ENCODE results near the gene SHISA7.
"Not testable (repeated sequence)": the region's sequence is repeated elsewhere in the genome, so short reads cannot be mapped to it uniquely, and the experiment has no call there.

Gene SHISA7

DNA sequence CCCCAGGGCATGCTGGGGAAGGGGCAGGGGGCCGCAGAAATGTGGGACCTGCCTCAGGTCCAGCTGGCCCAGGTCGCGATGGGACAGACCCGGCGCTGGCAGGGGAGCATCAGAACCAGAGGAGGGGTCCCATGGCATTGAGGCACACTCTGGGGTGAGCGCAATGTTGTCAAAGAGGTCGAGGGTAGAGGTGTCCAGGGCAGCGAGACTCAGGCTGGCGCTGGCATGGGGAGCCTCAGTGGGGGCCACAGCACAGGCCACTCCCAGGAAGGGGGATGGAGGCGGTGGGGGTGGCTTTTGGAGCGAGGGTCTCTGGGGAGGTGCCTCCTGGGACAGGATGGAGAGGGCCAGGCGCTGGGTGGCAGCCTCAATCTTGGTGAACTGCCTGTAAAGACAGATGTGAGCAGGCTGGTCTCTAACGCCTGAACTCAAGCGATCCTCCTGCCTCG lies 20.5 kb upstream of the SHISA7 start:
- DNase-seq (ENCODE audit: low read depth) = no peak

DNA sequence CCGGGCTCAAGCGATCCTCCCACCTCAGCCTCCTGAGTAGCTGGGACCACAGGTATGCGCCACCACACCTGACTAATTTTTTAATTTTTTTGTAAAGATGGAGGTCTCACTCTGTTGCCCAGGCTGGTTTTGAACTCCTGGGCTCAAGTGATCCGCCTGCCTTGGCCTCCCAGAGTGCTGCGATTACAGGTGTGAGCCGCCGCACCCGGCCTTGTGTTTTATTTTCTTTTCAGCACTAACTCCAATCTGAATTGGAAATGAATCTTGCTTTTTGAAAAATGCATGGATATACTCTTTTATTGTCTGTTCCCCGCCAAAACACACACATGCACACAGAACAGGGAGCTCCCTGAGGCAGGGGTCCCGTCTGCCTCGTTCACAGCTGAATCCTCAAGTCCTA lies 19.6 kb upstream of the SHISA7 start:
- DNase-seq (ENCODE audit: low read depth) = no peak

DNA sequence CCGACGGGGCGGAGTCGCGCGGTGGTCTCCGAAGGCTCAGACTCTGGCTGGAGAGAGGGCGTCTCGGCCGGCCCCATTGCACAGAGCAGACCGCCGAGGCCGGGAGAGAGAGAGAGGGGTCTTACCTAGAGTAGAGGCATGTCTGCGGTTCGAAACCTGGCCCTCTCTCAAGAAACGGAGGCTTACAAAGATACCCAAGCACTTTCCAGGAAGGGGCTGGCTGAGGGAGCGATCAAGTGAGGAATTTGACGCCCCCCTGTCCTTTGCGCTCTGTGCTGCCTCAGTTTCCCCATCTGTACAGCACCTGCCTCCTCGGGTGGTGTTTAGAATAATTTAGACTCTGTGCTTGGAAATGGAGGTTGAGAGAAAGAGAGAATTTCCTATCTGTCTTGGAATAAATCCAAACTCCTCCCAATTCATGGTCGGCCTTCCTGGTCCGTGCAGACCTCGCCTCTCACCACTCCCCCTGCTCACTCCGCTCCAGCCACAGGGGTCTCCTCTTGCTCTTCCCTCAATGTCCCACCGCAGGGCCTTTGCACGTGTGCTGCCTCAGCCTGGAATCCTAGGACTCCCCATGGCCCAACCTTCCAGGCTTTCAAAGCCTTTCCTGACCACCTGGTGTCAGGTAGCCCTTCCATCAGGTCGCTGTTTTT lies 19.0 kb upstream of the SHISA7 start:
- peak; percentile 50 for DNase-seq (ENCODE audit: low read depth)

DNA sequence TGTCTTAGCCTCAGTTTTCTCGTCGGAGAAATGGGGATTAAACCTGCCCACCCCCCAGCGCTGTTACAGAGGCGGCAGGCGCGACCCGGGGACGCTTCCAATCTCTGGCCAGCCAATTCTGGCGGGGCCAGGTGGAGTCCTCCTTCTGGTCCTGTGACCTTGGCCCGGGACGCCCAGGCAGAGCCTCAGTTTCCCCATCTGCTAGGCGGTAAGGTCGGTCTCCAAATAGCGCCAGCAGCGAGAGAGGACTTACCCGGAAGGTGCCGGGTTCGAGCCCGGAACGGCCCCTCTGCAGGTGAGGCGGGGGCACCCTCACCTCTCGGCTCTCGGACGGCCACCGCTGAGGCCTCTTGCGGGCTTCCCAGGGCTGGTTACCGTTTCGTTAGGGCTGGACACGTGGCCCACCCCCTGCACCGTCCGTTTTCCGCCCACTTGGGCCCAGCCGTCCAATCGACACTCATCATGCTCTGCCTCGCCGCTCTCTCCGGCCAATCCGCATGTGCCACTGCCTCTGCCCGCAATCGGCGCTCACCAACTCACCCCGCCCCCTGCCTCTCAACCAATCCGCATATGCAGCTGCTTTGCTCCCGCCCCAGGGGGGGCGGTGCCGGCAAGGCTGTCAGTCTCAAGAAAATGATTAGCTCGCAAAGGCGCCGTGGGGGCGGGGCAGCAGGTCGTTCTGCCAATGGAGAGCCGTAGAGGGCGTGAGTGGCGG lies 18.3 kb upstream of the SHISA7 start, which contains the start of gene ISOC2:
ISOC2 (minus strand) TSS at position 384 of the 715 bp plus-strand sequence. CDS start 5,156 bp downstream, outside the sequence.
- peak; percentile 100 for DNase-seq (ENCODE audit: low read depth)

DNA sequence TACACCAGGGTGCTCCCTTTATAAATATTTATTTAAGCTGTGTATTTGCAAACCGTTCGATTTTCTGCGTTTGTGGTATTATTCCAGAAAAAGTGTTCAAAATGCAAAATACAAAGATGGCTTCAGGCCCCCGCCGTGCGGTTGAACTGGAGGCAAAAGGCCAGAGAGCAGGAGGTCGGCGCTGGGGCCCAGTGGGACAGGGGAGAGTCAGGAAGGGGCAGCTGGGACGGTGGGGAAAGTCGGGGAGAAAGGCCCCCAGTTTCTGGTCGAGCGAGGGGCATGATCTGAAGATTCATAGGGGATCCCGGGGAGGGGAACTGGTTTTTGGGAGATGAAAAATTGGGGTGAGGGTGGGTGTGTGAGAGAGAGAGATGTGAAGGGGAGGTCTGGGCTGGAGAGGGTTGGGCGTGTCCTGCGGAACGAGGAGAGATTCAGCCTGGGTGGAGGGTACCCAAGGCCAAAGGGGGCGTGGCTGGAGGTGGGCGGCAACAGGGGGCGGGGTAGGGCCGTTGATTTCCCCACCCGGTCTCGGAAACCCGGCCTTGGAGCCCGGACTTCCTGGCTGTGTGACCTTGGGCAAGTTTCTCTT lies 17.7 kb upstream of the SHISA7 start:
- peak; percentile 82 for DNase-seq (ENCODE audit: low read depth)

DNA sequence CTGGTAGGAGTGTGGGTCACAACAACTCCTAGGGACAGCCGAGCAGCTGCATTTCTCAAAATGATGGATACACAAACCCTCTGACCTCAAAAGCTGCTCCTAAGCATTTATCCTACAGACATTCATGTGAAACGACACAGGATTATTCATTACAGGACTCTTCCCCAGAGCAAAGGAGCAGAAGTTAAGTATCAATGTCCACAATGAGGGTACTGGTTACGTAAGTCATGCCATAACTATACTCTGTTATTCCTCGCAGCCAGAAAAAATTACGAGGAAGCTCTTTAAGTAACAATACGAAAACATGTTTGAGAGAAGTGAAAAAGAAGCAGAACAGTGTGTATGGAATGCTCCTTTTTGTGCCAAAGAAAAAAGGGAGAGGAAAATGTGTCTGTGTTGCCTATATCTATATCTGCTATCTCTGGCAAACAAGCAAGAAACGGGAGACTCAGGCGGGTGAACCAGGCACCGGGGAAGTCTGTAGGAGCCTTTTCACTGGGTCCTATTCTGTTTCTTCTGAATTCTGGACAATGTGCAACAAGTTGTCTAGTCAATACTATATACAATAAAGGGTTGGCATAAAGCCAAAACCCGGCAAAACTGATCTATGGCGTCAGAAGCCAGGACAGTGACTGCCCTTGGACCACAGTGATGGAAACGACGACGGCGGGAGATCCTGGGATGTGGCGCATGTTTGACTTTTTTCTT lies 17.0 kb upstream of the SHISA7 start:
- peak; percentile 48 for DNase-seq (ENCODE audit: low read depth)

DNA sequence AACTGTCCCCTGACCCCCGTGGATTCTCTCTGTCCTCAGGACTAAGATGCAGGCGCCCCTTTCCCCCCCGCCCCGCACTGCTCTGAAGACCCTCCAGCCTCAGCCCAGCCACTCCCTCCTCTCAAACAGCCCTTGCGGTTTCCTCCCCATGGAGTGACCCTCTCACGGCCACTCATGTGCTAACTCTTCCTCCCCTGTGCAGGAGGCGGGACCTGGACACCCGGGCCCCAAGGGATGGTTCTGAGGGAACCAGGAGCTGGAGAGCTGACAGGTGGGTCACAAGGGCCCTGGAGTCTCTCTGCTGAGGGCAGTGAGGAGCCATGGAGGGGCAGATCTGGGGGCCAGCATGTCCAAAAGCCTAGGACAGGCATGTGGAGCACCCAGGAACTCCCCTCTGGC lies 16.4 kb upstream of the SHISA7 start:
- no peak for DNase-seq (ENCODE audit: low read depth)

DNA sequence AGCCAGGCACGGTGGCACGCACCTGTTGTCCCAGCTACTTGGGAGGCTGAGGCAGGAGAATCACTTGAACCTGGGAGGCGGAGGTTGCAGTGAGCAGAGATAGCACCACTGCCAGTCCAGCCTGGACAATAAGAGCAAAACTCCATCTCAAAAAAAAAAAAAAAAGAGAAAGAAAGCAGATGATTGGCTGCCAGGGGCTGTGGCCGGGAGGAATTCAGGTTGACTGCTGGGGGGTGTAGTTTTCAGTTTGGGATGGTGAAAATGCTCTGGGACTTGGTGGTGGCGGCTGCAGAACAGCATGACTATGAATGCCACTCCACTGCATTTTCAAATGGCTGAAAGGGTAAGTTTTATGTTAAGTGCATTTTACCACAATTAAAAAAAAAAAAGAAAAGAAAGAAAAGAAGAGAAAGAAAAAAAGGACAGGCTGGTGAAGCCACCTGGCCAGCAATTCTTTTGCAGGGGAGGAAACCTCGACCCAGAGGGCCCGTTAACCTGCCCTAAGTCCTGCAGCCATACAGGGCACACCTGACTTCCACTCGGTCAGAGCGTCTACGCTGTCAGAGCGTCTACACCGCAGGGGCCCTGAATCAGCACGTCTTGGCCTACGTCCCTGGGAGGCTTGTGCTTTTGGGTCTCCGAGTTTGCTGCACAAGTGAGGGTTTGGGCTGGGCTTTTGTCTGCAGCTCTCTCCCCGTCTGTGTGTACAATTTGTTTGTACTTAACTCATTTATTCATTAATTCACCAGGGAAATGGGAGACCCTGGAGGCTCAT lies 14.8 kb upstream of the SHISA7 start:
- DNase-seq (ENCODE audit: low read depth) = no peak

DNA sequence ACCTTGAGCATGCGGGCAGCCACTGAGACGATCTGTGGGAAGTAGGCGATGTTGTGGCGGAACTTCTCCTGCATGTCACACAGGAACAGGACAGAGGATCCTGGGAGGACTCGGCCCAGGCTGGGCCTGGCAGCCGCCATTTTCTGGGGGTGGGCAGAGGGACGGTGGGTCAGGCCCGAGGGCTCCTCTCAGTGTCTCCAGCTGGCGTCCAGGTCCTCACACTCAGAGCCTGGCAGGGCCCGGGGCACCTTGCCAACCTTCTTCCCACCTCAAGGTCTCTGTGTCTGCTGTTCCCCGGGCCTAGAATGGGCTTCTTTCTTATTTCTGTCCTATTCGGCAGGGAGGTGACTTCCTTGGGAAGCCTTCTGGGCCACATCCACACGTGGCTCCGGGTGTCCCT lies 13.2 kb upstream of the SHISA7 start:
- no peak for DNase-seq (ENCODE audit: low read depth)

DNA sequence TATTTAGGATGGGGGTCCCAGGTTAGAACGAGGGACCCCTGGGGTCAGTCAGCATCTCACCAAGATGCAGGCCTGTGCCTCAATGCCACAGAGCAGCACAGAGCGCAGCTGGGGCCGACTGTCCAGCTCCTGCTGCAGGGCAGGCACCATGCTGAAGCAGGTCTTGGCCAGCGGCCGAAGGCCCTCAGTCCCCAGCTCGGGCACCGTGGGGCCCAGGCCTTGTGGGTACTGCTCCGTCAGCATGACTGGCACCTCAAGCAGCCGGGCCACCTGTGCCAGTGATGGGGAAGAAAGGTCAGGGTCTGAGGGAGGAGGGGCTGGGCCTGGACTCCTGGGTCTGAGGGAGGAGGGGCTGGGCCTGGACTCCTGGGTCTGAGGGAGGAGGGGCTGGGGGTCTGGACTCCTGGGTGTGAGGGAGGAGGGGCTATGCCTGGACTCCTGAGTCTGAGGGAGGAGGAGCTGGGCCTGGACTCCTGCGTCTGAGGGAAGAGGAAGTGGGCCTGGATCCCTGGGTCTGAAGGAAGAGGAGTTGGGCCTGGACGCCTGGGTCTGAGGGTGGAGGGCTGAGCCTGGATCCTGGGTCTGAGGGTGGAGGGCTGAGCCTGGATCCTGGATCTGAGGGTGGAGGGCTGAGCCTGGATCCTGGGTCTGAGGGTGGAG lies 12.6 kb upstream of the SHISA7 start:
- DNase-seq (ENCODE audit: low read depth) = no peak

DNA sequence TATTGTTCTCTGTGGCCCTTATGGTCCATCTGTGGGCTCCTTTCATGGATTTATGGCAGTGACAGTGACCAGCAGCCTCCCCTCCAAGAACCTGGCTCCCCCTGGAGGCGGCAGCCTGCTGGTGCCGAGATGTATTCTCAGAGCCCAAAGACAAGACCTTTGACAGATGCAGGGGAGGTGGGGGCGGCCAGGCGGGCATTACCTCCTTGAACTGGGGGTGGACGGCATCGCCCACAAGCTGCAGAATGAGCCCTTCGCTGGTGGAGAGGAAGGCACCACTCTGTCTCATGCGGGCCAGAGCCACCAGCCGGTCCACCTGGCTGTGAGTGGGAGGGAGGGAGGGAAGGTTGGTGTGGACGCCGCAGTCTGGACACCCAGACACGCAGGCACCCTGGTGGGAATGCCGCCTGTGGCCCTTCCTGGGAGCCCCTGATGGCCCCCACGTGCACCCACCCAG lies 11.7 kb upstream of the SHISA7 start:
- peak; percentile 53 for DNase-seq (ENCODE audit: low read depth)

DNA sequence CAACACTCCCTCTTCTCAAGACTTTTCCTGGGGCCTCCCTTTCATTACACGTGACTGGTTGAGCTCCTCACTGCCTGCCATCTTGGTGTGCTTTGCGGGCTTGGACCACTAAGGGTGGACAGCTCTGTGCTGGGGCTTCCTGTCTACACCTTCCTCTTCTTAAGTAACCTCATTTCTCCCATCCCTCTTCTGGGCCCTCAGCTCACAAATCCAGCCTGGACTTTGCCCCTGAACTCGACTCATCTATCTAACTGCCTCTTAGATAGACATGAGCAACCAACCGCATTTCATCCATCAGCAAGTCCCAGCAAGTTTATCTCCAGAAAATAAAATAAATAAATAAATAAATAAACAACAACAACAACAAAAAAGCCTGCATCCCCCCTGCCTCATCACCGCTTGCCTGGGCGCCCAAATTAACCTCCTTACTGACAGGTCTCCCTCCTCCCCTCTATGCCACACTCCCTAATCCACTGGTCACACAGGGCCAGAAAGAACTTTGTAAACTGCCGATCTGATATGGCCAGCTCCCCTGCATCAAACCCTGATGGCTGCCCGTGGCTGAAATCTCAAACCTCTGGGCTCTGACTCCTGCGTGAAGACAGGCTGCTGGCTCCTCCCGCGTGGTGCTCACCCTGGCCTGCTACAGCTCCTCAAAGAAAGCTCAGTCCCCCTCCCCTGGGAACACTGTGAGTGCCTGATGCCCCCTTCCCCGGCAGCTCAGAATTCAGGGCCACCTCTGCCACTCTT lies 10.6 kb upstream of the SHISA7 start:
- DNase-seq (ENCODE audit: low read depth) = no peak

DNA sequence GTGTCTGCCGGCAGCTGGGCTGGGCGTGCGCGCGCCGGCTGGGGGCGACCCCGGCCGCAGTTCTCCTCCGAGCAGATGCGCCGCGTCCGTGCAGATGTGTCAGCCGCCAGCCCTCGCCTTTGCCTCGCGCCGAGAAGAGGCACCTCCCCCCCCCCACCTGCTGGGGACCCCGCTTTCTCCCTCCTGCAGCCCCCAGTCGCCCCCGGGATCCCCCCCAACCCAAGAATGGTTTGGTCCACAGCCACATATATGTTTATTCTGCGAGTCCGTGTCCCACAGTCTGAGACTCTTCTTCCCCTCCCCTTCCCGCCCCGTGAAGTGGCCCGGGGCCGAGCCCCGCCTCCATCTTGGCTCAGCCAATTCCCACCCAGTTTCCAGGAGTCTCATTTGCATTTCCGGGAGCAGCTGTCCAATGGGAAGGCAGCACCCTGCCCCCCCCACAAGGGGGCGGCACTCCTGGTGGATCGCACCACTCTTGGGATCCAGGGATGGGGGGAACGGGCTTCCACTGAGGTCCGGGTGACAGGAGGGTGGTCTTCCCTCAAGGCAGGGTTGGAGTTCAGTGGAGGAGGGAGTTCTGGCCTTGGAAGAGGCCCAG lies 9.7 kb upstream of the SHISA7 start:
- peak; percentile 74 for DNase-seq (ENCODE audit: low read depth)

DNA sequence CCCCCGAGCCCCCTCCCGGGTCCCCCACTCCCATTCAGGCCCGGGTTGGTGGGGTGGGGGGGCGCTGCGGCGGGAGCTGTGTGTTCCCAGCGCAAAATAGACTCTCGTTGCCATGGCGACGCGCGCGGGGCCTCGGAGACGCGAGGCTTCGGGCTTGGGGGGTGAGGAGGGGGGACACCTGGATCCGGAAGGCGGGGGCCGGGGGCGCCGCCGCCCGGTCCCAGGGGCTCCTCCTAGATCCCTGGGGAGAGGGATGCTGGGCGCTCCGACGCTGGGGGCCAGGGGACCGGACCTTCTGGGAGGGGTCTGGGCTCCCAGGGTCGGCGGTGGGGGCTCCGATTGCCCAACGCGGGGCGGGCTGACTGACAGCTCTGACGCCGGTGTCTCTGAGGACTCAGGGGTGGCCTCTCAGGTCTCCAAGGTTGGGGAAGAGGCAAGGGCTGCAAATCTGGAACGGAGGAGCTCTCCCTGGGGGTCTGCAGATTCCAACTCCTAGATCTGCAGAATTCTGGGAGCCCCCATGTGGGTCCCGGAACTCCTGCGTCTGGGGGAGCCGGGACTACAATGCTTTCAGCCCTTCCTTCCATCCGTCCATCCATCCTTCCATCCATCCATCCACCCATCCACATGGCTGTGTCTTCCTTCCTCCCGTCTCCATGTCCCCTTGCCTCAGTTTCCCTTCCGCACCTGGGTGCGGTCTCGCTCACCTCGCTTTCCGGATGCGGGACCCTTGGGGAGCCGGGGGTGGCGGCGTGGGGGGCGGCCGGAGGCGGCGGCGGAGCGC lies 9.1 kb upstream of the SHISA7 start:
- DNase-seq (ENCODE audit: low read depth) = no peak

DNA sequence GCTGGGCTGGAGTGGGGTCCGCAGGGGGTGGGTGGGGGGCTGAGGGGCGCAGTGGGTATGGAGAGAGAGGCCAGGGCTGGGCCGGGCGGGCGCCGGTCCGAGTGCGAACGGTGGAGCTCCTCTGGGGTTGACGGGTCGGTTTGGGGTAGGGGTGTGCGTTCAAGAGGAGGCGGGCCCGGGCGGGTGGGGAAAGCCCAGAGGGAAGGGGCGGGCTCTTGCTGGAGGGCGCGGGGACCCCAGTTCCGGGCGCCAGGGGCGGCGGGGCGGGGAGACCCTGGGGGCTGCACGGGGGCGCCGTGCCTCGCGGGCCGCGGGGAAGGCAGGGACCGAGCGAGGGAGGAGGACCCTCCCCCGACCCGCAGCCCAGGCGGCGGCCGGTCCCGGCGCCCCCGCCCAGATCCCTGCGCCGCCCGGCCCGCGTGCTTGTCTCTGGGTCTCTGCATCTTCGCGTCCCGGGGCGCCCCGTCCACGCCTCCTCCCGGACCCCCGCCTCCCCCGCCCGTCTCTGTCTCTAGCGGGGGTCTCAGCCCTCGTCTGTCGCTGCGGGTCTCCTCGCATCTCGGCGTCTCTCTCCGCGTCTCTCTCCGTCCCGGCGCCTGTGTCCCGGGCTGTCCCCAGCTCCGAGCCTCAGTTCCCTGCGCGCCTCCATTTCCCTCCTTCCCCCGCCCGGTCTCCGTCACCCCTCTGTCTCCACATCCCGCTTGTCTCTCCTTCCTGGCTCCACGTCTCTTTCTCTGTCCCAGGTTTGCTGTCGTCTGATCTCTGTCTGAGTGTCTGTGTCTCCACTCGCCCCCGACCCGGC lies 8.3 kb upstream of the SHISA7 start:
- no peak for DNase-seq (ENCODE audit: low read depth)

DNA sequence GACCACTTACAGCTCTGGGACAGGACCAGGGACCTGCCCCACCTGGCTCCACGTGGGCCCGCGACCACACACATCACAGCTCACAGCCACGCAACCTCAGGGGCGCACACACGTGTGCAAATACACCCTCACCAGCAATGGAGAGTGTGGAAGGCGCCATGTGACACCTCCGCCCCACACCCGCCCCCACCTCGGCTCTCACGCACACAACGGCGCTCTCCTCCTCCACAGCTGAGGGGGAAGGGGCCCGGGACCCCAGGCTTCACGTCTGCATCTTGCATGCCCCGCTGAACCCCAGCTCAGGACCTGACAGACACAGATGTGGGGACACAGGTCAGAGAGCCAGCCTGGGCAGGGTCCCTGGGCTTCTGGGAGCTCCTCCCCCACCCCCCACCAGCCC lies 6.4 kb upstream of the SHISA7 start:
- DNase-seq (ENCODE audit: low read depth) = no peak

DNA sequence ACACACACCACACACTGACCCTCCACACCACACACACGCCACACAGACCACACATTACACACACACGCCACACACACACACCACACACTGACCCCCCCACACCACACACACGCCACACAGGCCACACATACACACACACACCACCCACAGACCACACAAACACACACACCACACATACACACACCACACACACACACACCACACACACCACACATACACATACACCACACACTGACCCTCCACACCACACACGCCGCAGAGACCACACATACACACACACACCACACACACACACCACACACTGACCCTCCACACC lies 5.0 kb upstream of the SHISA7 start:
- DNase-seq (ENCODE audit: low read depth) = not testable (repeated sequence)

DNA sequence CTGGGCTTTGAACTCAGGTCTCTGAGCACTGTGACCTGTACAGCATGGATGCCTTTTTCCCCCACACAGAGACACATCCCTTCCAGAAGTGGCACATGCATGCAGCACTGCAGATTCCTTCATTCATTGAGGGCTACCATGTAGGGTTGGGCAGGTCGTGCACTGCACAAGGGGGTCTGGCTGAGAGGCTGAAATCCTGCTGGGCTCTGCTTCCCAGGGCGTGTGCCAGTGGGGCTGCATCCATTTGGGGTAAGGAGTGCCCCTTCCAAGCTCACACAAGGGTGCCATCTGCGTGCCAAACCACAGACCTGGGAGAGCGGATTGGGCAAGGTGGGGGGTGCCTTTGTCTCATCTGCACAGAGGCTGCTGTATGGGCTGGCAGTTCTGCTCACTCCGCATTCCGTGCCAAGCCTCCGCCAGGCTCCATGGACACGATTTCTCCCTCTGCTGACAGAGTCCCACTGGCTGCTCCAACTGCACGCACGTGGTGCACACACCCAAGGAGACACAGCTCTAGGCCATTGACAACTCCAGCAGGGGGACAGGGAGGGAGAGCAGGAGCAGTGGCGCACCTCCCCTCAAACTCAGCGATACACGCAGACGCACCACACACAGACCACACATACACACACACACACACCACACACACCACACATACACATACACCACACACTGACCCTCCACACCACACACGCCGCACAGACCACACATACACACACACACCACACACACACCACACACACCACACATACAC lies 4.5 kb upstream of the SHISA7 start:
- peak; percentile 54 for DNase-seq (ENCODE audit: low read depth)

Measured in EH (cell line).